ENCODE measurements around the gene GALP. TPM values are rescaled to one million over a fixed set of nuclear protein-coding genes. Genes with fewer than 3 reads are reported as not detected.
"Not testable (repeated sequence)": the region's sequence is repeated elsewhere in the genome, so short reads cannot be mapped to it uniquely, and the experiment has no call there.

The GALP gene
- not detected for total RNA-seq
- long read RNA-seq = 0 reads

GRCh38 chr19:56175861-56176307, at the start of gene GALP:
GALP (plus strand) TSS chr19:56176008; CDS start chr19:56177109, 1,101 bp downstream.
- intact Hi-C loops (cut with DNase I, micrococcal nuclease) = loop anchor here in 1 of 2 donors (10.0 kb wide), 1 partner anchor 101 kb away; no protein-coding TSS in a partner anchor
- not testable (repeated sequence) for ATAC-seq, DNase-seq

DNA sequence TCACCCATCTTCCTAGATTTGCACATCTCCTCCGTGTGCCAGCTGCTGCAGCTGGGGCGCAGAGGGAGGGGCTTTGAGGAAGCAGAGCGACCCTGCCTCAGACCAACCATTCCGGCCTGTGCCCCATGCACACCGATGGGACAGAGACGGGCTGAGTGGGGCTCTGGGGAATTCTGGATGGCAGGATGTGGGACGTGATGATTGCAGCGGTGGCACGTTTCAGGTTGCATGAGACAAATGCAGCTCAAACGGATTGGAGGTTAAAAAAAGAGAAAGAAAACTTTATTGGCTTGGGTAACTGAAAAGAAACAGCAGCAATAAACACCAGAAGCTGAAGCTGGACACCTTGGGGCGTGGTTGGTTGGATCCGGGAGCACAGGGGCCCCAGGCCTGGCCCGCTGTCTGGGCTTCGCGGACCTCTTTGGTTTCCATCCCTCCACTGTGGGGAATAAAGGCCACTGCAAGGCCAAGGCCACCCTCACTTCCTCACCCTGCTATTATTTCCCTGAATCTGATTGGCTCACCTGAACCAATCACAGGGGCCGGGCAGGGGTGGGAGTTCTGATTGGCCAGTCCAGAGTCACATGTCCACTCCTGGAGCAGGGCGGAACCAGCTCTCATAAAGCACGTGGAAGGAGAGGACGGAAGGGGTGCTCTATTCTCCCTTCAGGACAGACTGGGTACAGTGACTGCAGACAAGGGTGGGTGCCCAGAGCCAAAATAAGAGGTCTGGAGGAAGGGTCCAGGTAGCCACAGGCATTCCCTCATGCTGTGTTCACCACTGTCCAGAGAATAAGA, 48.6 kb upstream of the GALP start:
- no peak for DNase-seq
- intact Hi-C loops (cut with DNase I, micrococcal nuclease) = no loop called here
- peak; percentile 67 for ATAC-seq

DNA sequence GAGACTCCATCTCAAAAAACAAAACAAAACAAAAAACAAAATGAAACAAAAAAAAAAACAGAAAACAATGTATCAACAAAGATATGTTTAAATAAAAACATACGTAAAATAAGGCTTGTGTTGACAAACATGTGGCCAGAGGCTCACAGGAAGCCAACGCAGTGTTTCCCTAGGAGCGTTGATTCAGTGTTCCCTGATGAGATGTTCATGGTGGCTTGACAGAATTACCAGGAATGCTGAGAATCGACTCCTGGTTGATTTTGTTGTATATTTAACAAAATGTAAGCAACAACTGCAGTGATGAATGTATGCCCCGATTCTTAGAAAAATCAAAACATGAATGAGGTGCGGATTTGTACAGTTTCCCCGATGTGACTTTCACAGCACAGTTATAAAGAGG, 45.8 kb upstream of the GALP start:
- DNase-seq = no peak
- ATAC-seq = no peak
- intact Hi-C loops (cut with DNase I, micrococcal nuclease) = no loop called here

GRCh38 chr19:56131651-56132050, 44.2 kb upstream of the GALP start:
- no peak for DNase-seq
- ATAC-seq = no peak
- intact Hi-C loops (cut with DNase I, micrococcal nuclease) = no loop called here

GRCh38 chr19:56132316-56132822, 43.4 kb upstream of the GALP start:
- intact Hi-C loops (cut with DNase I, micrococcal nuclease) = no loop called here
- no peak for ATAC-seq
- DNase-seq = no peak

DNA sequence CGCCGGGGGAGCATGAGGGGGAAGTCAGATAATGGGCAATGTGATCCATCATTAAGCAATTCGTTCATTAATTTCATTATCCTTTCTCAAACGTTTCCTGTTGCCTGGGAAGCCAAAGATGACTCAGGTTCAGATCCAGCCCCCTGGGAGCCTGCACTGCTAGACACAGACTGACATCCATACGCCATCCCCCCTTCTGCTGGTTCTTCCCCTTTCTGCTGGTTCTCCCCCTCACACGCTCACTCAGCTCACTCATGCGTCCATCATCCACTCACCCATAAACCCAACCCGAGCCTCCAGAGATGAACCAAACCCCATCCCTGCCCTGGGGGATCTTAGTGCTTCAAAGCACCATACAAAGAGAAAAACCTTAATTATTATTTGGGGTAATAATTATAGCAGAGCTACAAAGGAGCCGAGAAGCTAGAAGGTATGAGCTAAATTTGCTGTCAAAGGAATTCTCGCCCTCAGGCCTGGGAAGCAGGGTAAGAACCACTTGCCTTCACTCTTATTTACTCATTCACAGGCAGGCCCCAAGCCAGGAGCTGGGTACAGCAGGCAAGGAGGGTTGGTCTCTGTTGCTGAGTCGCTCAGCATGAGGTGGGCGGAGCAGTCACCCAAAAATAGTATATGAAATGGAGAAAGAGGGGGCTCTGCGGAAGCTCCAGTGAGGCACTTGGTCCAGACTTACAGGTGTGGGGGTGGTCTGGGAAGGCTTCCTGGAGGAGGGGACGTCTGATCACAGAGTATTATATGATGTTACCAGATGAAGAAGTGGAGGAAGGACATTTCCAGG, 41.8 kb upstream of the GALP start:
- peak; percentile 3 for ATAC-seq
- no peak for DNase-seq
- intact Hi-C loops (cut with DNase I, micrococcal nuclease) = no loop called here

DNA sequence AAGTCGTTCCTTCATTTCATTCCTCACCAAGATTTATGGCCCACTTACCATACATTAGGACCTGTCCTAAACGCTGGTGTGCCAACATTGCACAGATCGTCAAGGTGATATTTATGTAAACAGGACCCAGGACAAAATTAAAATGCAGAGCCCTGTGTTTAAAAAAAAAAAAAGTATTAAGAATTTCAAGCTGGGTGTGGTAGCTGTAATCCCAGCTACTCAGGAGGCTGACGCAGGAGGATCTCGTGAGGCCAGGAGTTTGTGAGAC, 41.2 kb upstream of the GALP start:
- DNase-seq (no peak), ATAC-seq (peak; percentile 36)
- intact Hi-C loops (cut with DNase I, micrococcal nuclease) = no loop called here

DNA sequence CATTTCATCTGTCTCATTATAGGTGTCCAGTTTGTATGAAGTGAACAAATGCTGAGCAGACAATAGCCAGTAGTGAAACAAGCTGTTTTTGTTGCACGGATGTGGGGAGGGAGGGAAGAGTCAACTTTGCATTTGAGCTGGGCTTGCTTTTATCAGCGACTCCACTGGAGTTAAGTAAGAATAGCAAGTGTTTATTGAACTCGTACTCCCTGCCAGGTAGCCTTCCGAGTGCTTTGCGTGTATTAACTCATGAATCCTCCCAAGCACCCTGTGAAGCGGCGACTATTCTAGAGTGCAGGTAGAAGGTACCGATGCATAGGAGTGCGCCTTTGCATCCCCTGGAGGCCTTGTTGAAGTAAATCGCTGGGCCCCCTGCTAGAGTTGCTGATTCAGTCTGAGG, 39.4 kb upstream of the GALP start:
- intact Hi-C loops (cut with DNase I, micrococcal nuclease) = no loop called here
- no peak for DNase-seq
- no peak for ATAC-seq

- intact Hi-C loops (cut with DNase I, micrococcal nuclease) = no loop called here
- peak; percentile 88 to 91 for DNase-seq
- ATAC-seq = peak; percentile 46
Observed at GRCh38 chr19:56137405-56137804, 38.4 kb upstream of the GALP start.

DNA sequence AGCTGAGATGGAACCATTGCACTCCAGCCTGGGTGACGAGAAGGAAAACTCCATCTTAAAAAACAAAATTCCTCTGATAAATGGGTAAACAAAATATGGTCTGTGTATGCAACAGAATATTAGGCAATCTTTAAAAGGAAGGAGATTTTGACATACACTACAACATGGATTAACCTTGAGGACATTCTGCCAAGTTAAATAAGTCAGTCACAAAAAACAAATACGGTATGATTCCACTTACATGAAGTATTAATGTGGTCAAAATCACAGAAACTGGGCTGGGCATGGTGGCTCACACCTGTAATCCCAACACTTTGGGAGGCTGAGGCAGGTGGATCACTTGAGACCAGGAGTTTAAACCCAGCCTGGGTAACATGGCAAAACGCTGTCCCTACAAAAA, 37.7 kb upstream of the GALP start:
- DNase-seq = no peak
- intact Hi-C loops (cut with DNase I, micrococcal nuclease) = no loop called here
- no peak for ATAC-seq

DNA sequence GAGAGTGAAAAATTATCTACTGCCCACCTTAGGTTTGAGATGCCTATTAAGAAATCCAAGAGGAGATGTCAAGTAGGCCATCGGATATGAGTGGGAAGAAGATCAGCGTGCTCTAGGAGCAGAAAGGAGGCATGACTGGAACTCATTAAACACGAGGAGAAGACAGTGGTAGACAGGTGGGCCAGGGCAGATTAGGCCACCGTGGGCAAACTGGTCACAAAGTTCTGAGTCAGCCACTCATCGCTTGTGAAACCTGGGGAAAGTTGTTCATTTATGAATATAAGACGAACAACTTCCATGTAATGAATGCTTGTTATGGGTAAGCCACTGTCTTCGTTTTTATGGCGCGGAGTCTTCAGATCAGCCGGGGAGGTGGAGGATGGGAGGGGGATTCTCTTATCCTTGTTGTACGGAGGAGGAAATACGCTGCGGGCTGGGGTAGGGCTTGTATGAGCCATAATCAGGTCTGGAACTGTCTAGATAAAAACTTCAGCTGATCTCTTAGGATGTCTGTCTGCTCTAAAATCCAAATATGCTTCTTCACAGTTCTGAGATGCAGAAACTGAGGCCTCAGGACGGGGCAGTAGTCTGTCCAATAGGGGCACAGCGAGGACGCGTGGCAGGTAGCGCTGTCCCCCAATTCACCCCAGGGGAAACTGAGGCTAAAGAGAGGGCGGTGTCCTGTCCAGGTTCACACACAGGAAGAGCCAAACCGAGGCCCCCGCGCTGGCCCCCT, 35.8 kb upstream of the GALP start:
- DNase-seq (peak; percentile 48 to 57), ATAC-seq (no peak)
- intact Hi-C loops (cut with DNase I, micrococcal nuclease) = no loop called here

DNA sequence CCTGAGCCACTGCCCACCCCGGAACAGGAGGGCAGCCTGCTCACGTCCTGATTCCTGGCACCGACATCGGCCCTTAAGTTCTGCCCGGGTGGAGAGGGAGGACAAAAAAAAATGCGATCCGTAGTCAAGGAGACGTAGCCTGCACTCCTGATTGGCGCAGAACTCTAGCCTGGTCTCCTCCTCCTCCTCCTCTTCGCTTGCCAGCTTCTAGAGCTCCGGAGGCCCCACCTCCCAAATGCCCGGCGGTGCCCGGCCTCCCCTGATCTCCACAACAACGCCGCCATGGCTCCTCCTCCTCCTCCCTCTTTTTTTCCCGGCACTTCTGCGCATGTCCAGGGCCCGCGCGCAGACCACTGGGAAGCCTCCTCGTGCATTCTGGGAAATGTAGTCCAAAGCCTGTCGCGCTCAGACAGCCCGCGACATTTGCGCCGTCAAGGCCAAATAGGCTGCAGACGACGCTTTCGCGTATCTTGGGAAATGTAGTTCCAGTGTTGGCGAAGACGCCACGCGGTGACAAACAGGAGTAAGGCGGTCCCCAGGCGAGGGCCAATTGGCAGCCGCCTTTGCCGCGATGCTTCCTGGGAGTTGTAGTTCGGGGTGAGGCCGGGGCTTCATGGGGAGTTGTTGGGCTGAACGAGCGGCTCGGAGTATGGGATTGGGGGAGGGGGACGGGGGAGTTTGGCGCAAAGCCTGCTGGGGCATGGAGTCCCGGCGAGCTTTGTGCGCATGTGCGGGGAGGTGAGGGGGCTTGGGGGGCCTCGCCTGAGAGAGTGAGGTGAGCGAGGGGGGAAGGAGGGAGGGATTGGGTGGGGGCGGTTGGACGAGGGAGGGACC, 35.0 kb upstream of the GALP start, which contains the start of gene ZNF444:
ZNF444 (plus strand) TSS at position 705 of the 834 bp plus-strand sequence. CDS start 5,625 bp downstream, outside the sequence.
- peak; percentile 98 to 100 for DNase-seq
- intact Hi-C loops (cut with DNase I, micrococcal nuclease) = no loop called here
- ATAC-seq = peak; percentile 79

DNA sequence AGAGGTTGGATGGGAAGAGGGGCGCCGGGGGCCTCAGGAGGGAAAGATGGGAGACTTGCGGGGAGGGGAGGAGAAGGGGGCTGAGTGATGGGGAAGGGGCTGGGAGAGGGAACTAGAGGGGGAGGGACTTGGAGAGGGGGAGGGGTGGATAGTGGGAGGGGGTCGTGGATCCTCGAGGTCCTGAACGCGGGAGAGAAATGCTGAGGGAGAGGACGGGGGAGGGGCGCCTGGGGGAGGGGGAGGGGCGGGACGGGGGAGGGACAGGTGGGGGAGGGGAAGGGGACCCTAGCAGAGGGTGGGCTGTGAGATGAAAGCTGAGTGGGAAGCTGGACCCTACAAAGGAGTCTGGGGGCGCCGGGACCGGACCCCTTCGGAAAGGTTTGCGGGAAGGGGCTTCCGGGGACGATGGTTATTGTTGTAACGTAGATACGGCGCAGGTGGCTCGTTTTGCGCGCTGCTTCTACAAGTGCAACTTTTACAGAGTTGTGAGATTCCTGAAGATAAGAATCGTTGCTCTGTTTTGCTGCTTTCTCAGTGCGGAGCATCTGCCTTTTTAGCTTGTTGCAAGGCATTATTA, 34.3 kb upstream of the GALP start:
- ATAC-seq (no peak), DNase-seq (peak in 1 of 2 donors; percentile 56)
- intact Hi-C loops (cut with DNase I, micrococcal nuclease) = no loop called here

DNA sequence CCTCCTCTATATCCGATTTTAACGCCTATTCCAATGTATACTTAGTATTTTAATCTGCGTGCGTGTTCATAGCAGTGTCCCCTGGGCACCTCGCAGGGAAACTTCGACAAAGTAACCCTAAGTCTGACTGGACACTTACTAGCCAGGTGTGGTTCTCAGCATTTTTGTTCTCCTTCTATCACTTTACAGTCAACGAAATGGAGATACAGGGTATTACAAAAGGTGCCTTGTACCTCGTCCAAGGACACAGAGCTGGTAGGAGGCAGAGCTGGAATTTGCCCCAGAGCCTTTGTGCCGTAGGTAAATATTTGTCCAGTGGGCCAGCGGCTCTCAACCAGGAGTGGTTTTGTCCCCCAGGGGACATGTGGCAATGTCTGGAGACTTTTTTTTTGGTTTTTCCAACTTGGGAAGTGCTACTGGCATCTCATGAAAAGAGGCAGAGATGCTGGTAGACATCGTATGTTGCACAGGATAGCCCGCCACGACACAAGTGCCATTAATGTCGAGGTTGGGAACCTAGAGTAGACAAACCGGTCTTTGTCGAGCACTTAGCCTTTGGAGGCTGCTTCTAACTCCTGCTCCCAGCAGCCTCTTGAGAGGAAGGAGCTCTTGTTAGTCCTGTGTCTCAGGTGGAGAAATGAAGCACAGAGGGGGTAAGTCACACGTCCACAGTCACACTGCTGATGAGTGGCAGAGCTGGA, 33.6 kb upstream of the GALP start:
- intact Hi-C loops (cut with DNase I, micrococcal nuclease) = no loop called here
- peak; percentile 43 for ATAC-seq
- peak; percentile 68 to 76 for DNase-seq

- DNase-seq (no peak), ATAC-seq (no peak)
- intact Hi-C loops (cut with DNase I, micrococcal nuclease) = no loop called here
Observed at GRCh38 chr19:56142897-56143434, 32.8 kb upstream of the GALP start.

GRCh38 chr19:56144376-56144775, 31.4 kb upstream of the GALP start:
- intact Hi-C loops (cut with DNase I, micrococcal nuclease) = no loop called here
- DNase-seq = no peak
- no peak for ATAC-seq

DNA sequence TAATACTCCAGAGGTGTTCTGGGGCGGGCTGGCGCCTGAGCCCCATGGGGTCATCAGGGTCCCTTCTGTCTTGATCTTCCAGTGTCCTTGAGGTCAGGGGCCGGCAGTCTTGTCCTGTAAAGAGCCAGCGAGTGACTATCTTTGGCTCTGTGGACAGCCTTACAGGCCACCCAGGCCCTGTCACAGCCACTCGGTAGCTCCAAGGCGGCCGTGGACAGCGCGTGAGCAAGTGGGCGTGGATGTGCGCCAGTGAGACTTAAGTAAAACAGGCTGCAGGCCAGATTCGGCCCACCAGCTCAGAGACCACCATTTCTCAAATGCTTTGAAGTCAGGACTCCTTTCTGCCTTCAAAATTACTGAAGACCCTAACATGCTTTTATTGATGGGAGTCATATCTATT, 31.0 kb upstream of the GALP start:
- intact Hi-C loops (cut with DNase I, micrococcal nuclease) = no loop called here
- DNase-seq = no peak
- no peak for ATAC-seq
